MCF 10A (cell line): Measurements from ENCODE around the gene GFRA1. TPM values are rescaled to one million over a fixed set of nuclear protein-coding genes. Genes with fewer than 3 reads are reported as not detected.

Experiments
- BruUV-seq: library from RNA; stranded (reverse); fragments of 400-500 nt; replicated peaks from 2 replicates; lab custom pipeline; 2021; lab: Mats Ljungman, UMichigan
- CTCF ChIA-PET: fragments of 300-600 bp; sonication (Branson Sonifier 250); formaldehyde crosslinking; extraction: SDS; loops from one replicate; lab custom pipeline; 2021; ENCODE audit warnings: antibody characterized with exemption, inconsistent platforms; lab: Yijun Ruan, JAX
- POLR2A ChIA-PET: fragments of 300-600, 350-650 bp; sonication (Branson Sonifier 250); formaldehyde crosslinking; extraction: SDS; loops from one replicate; lab custom pipeline; 2020; ENCODE audit warnings: antibody characterized with exemption, inconsistent platforms; lab: Yijun Ruan, JAX
- DNase-seq: peaks from one replicate; pipeline ENCODE4 v3.0.0-alpha.2; 2018; ENCODE audit not compliant: unreplicated experiment
- H3K27ac Mint-ChIP-seq: one replicate; pipeline ENCODE4 v1.8.0; 2022; ENCODE audit warnings: mild to moderate bottlenecking, low read depth, mixed read lengths; ENCODE audit not compliant: unreplicated experiment
- H3K27me3 Mint-ChIP-seq: one replicate; pipeline ENCODE4 v1.8.0; 2022; ENCODE audit warnings: mixed read lengths; ENCODE audit not compliant: insufficient read depth, unreplicated experiment
- H3K36me3 Mint-ChIP-seq: one replicate; pipeline ENCODE4 v1.8.0; 2022; ENCODE audit warnings: mild to moderate bottlenecking, moderate library complexity, mixed read lengths; ENCODE audit not compliant: insufficient read depth, unreplicated experiment
- H3K4me1 Mint-ChIP-seq: one replicate; pipeline ENCODE4 v1.8.0; 2022; ENCODE audit warnings: mixed read lengths; ENCODE audit not compliant: insufficient read depth, unreplicated experiment
- H3K4me3 Mint-ChIP-seq: one replicate; pipeline ENCODE4 v1.8.0; 2022; ENCODE audit warnings: mild to moderate bottlenecking, moderate library complexity, mixed read lengths; ENCODE audit not compliant: unreplicated experiment
- H3K9me3 Mint-ChIP-seq: one replicate; pipeline ENCODE4 v1.8.0; 2022; ENCODE audit warnings: mixed read lengths; ENCODE audit not compliant: unreplicated experiment
- intact Hi-C: fragments of 100-400 bp; cut with micrococcal nuclease; formaldehyde crosslinking; loops from 2 replicates; pipeline ENCODE4 v1.14.1; 2022
- total RNA-seq: library from RNA; stranded (reverse); gene quantifications from 2 replicates; pipeline ENCODE4 v1.2.3, GENCODE V29; 2022
- TF ChIP-seq, protein P1 (sequence below): fragments of 200-600 bp; IDR thresholded peaks from one replicate; pipeline ENCODE4 v1.8.0; 2022; ENCODE audit warnings: antibody characterized with exemption, mild to moderate bottlenecking; ENCODE audit not compliant: unreplicated experiment

GFRA1 gene
- total RNA-seq, 1 experiment from 2014 or later: not detected

GRCh38 chr10:116207690-116208089, 65.3 kb downstream of the GFRA1 start:
- H3K27me3 Mint-ChIP-seq: no peaks in the 10 kb centered on the region
- intact Hi-C loops: no loop called here
- H3K27ac Mint-ChIP-seq: no peak overlapping the region
- H3K9me3 Mint-ChIP-seq: no peaks in the 10 kb centered on the region
- TF ChIP-seq, protein P1, sequence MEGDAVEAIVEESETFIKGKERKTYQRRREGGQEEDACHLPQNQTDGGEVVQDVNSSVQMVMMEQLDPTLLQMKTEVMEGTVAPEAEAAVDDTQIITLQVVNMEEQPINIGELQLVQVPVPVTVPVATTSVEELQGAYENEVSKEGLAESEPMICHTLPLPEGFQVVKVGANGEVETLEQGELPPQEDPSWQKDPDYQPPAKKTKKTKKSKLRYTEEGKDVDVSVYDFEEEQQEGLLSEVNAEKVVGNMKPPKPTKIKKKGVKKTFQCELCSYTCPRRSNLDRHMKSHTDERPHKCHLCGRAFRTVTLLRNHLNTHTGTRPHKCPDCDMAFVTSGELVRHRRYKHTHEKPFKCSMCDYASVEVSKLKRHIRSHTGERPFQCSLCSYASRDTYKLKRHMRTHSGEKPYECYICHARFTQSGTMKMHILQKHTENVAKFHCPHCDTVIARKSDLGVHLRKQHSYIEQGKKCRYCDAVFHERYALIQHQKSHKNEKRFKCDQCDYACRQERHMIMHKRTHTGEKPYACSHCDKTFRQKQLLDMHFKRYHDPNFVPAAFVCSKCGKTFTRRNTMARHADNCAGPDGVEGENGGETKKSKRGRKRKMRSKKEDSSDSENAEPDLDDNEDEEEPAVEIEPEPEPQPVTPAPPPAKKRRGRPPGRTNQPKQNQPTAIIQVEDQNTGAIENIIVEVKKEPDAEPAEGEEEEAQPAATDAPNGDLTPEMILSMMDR: no peak
- DNase-seq: no peak
- CTCF ChIA-PET: interaction anchor here (0.5 to 0.7 kb wide), 2 partner anchors 26 to 80 kb away, joined by 3 to 5 read pairs; no protein-coding TSS in a partner anchor
- POLR2A ChIA-PET: interaction anchor here (0.6 kb wide), 1 partner anchor 25 kb away, joined by 3 read pairs; no protein-coding TSS in a partner anchor
- no peak overlapping the region for H3K4me3 Mint-ChIP-seq
- peaks cover 5% of the 10 kb centered on the region for H3K4me1 Mint-ChIP-seq
- BruUV-seq: no TSS peak
- no peaks in the 10 kb centered on the region for H3K36me3 Mint-ChIP-seq

DNA sequence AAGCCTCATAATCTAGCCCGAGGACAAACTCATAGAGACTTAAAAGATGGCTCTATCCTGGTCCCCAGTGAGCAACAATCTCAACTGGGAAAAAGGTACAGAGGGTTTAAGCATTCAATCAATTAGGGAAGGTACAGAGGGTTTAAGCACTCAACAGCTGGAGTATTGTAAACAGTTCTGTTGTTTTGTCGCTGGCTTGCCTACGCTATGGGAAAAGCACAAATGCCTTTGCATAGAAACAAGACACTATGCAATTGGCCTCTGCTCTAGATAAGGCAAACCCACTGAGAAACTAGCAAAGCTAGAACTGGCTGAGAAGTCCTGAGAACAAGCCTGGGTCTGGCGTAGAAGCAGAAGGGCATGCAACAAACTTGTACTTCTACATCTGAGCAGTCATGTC, 69.3 kb downstream of the GFRA1 start:
- Mint-ChIP-seq H3K4me1 (peaks cover 5% of the 10 kb centered on the region), H3K36me3 (no peaks in the 10 kb centered on the region), H3K27me3 (no peaks in the 10 kb centered on the region), H3K27ac (no peak overlapping the region), H3K9me3 (no peaks in the 10 kb centered on the region), H3K4me3 (no peak overlapping the region)
- ChIA-PET POLR2A (no interaction called here), CTCF (interaction anchor here (0.5 kb wide), 1 partner anchor 179 kb away, joined by 6 read pairs; no protein-coding TSS in a partner anchor)
- no TSS peak for BruUV-seq
- TF ChIP-seq, protein P1: no peak
- intact Hi-C loops: no loop called here
- no peak for DNase-seq

DNA sequence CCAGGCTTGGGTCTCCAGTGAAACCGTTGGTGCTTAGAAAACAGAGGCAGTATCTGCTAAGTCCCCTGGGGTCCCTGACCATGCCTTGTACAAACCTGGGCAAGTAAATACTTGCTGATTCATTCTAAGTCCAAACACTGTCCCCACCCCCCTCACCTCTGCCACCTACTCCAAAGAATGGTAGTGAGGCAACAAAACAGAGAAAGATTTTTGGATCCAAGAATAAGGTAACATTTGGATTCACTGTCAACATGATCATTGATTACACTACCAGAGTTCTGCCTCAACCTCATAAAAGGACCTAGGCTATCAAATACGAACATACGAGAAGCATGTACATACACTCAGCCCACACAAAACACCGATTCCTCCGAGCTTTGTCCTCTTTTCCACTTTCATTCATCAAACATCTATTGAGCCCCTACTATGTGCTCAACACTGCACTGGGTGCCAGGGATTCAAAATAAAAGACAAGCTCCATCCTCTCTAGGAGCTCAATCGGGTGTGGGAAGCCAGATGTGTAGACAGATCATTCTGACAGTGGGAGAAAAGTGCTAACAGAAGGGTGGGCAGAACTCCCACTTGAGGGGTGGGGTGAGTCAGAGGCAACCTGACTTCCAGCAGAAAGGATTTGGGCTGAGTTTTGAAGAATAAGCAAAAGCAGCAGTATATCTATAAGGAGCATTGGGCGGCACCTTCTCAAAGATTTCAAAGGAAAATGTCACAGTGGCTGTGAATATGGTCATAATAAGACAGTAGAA, 71.2 kb downstream of the GFRA1 start:
- TF ChIP-seq, protein P1: no peak
- ChIA-PET POLR2A (no interaction called here), CTCF (no interaction called here)
- BruUV-seq: no TSS peak
- Mint-ChIP-seq H3K27me3 (no peaks in the 10 kb centered on the region), H3K27ac (no peak overlapping the region), H3K4me3 (no peak overlapping the region), H3K4me1 (no peaks in the 10 kb centered on the region), H3K36me3 (no peaks in the 10 kb centered on the region), H3K9me3 (no peaks in the 10 kb centered on the region)
- intact Hi-C loops: no loop called here
- DNase-seq: no peak

DNA sequence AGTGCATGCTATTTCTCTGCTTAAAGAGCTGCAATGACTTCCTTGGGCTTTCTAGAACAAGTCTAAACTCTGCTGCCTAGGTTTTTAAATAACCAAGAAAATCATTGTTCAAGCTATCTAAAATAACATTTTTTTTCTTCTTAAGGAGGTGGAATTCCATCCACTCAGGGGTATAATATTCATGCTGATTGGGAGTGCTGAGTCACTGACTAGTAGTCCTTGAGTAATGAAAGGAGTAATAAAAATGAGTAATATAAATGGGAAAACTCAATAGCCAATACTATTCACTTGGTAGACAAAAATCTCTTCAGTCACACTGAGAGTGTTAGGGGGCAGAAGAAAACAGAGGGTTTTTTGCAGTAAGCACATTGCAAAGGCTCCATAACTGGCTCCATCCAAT, 72.0 kb downstream of the GFRA1 start:
- H3K4me1 Mint-ChIP-seq: no peaks in the 10 kb centered on the region
- H3K36me3 Mint-ChIP-seq: no peaks in the 10 kb centered on the region
- no peak overlapping the region for H3K4me3 Mint-ChIP-seq
- TF ChIP-seq, protein P1: no peak
- H3K27me3 Mint-ChIP-seq: no peaks in the 10 kb centered on the region
- no peak overlapping the region for H3K27ac Mint-ChIP-seq
- ChIA-PET POLR2A (no interaction called here), CTCF (interaction anchor here (0.6 kb wide), 1 partner anchor 1146 kb away, joined by 4 read pairs; no protein-coding TSS in a partner anchor)
- intact Hi-C loops: no loop called here
- no peak for DNase-seq
- no TSS peak for BruUV-seq
- no peaks in the 10 kb centered on the region for H3K9me3 Mint-ChIP-seq
